Endothelial cell of umbilical vein (primary cell): Measurements from ENCODE around the gene SAA2. TPM values are rescaled to one million over a fixed set of nuclear protein-coding genes. Genes with fewer than 3 reads are reported as not detected.
"Not testable (repeated sequence)": the region's sequence is repeated elsewhere in the genome, so short reads cannot be mapped to it uniquely, and the experiment has no call there.

ENCODE experiments used
- BruUV-seq: library from RNA; stranded (reverse); fragments of 400-500 nt; replicated peaks from 2 replicates; lab custom pipeline; 2021; lab: Mats Ljungman, UMichigan
- CTCF ChIA-PET: fragments of 300-600, 350-600 bp; sonication (Branson Sonifier 250); formaldehyde crosslinking; loops from one replicate; lab custom pipeline; 2021; ENCODE audit warnings: antibody characterized with exemption, inconsistent platforms; lab: Charles Lee
- POLR2A ChIA-PET: fragments of 300-600, 350-600 bp; sonication (Branson Sonifier 250); formaldehyde crosslinking; loops from one replicate; lab custom pipeline; 2021; ENCODE audit warnings: antibody characterized with exemption, inconsistent platforms; lab: Charles Lee
- DNase-seq: peaks from one replicate; pipeline ENCODE4 v3.0.0-alpha.2; 2011; ENCODE audit warnings: low read depth, low spot score
- FAIRE-seq: peaks from 2 replicates; lab custom pipeline; 2011; peaks lifted over from hg19 to GRCh38; lab: Jason Lieb, UNC
- H2AFZ ChIP-seq: 2 replicates; pipeline ENCODE4 v1.6.0; 2012; ENCODE audit warnings: low read depth, low read length, control low read depth, inconsistent platforms
- H3K27ac ChIP-seq: 2 replicates; pipeline ENCODE4 v1.5.1; 2011; ENCODE audit warnings: low read depth, mild to moderate bottlenecking, control low read depth, low read length, moderate library complexity; ENCODE audit not compliant: insufficient read depth
- H3K27me3 ChIP-seq, 2 experiments: 2 replicates each; pipeline versions ENCODE4 v1.6.0 to v1.6.1; 2011; ENCODE audit warnings: low read length in 2 of 2, mixed read lengths in 1 of 2; ENCODE audit not compliant: control insufficient read depth in 2 of 2, insufficient read depth in 2 of 2
- H3K36me3 ChIP-seq, 2 experiments: 2 replicates in 1 of 2; 3 replicates in 1 of 2; pipeline ENCODE4 v1.5.1; 2011; ENCODE audit warnings: low read length in 2 of 2, mild to moderate bottlenecking in 1 of 2, moderate library complexity in 1 of 2; ENCODE audit not compliant: control insufficient read depth in 2 of 2, insufficient read depth in 2 of 2; ENCODE audit errors: extremely low read depth in 1 of 2
- H3K4me1 ChIP-seq: 3 replicates; pipeline ENCODE4 v1.5.1; 2011; ENCODE audit warnings: mild to moderate bottlenecking, low read length; ENCODE audit not compliant: control insufficient read depth, insufficient read depth; ENCODE audit errors: extremely low read depth
- H3K4me2 ChIP-seq: 2 replicates; pipeline ENCODE4 v1.6.1; 2011; ENCODE audit warnings: low read length, control low read depth, mixed read lengths; ENCODE audit not compliant: insufficient read depth
- H3K4me3 ChIP-seq, 3 experiments: fragments of 200-600 bp in 1 of 3; sonication (generic), shearing (Covaris generic) in 1 of 3; replicated peaks in 1 of 3; 2 replicates each; pipeline ENCODE4 v1.5.1; 2011 to 2016; ENCODE audit warnings: control low read depth in 3 of 3, low read length in 3 of 3, mild to moderate bottlenecking in 2 of 3, inconsistent platforms in 1 of 3, low read depth in 1 of 3, moderate library complexity in 1 of 3; ENCODE audit not compliant: insufficient read depth in 1 of 3
- H3K79me2 ChIP-seq: 2 replicates; pipeline ENCODE4 v1.6.0; 2012; ENCODE audit warnings: low read length, inconsistent platforms; ENCODE audit not compliant: control insufficient read depth, insufficient read depth
- H3K9ac ChIP-seq: replicated peaks from 2 replicates; pipeline ENCODE3; 2011; ENCODE audit warnings: low read length, control low read depth; ENCODE audit not compliant: insufficient read depth; ENCODE audit errors: extremely low read depth
- H3K9me1 ChIP-seq: replicated peaks from 3 replicates; pipeline ENCODE4 v1.6.0; 2011; ENCODE audit warnings: mild to moderate bottlenecking, low read length; ENCODE audit not compliant: control insufficient read depth, insufficient read depth; ENCODE audit errors: extremely low read depth
- H3K9me3 ChIP-seq: replicated peaks from 2 replicates; pipeline ENCODE4 v1.5.1; 2012; ENCODE audit warnings: low read length, inconsistent platforms; ENCODE audit not compliant: control insufficient read depth, insufficient read depth
- H4K20me1 ChIP-seq: replicated peaks from 2 replicates; pipeline ENCODE3; 2011; ENCODE audit warnings: mild to moderate bottlenecking, low read length; ENCODE audit not compliant: control insufficient read depth, insufficient read depth; ENCODE audit errors: extremely low read depth
- CTCF ChIP-seq, 2 donors: IDR thresholded peaks; 1 replicate in 1 of 2; 2 replicates in 1 of 2; pipeline ENCODE4 v1.5.1; 2011; ENCODE audit warnings: low read length in 2 of 2, mild to moderate bottlenecking in 2 of 2, moderate library complexity in 2 of 2, control low read depth in 1 of 2, inconsistent platforms in 1 of 2, low read depth in 1 of 2; ENCODE audit not compliant: insufficient read depth in 1 of 2; ENCODE audit errors: extremely low read depth in 1 of 2
- FOS ChIP-seq: IDR thresholded peaks from 2 replicates; pipeline ENCODE4 v1.6.1; 2011; ENCODE audit warnings: mild to moderate bottlenecking, low read length, moderate library complexity, borderline replicate concordance; ENCODE audit not compliant: insufficient read depth
- GATA2 ChIP-seq: IDR thresholded peaks from 2 replicates; pipeline ENCODE4 v1.7.0; 2011; ENCODE audit warnings: low read depth, mild to moderate bottlenecking, moderate library complexity, mixed read lengths, low read length; ENCODE audit not compliant: insufficient read length, insufficient read depth
- POLR2AphosphoS5 ChIP-seq: IDR thresholded peaks from 2 replicates; pipeline ENCODE4 v1.6.1; 2012; ENCODE audit warnings: low read depth, mild to moderate bottlenecking, control low read depth, low read length, moderate library complexity; ENCODE audit not compliant: insufficient read depth
- dilution Hi-C: fragments of 300-500 bp; cut with MboI; formaldehyde crosslinking; loops from one replicate; pipeline ENCODE4 v1.15.0; 2019; ENCODE audit warnings: low sequenced_read_pairs; ENCODE audit not compliant: extremely low pct_ligation_motif_present
- intact Hi-C: fragments of 100-400 bp; cut with micrococcal nuclease; formaldehyde crosslinking; loops from one replicate; pipeline ENCODE4 v1.10.0; 2022
- polyA plus RNA-seq, 4 experiments: library from polyadenylated mRNA; depleted of rRNA in 3 of 4; stranded (reverse) in 3 of 4; unstranded in 1 of 4; fragments of >200 nt; gene quantifications; 2 replicates each; pipeline versions ENCODE4 v1.2.1 to v1.2.3, GENCODE V29; 2011 to 2012; ENCODE audit warnings: missing spikeins in 1 of 4
- total RNA-seq: library from RNA; stranded (reverse); gene quantifications from 2 replicates; pipeline ENCODE4 v1.2.3, GENCODE V29; 2021

The SAA2 gene
- total and polyA plus RNA-seq, 2 donors (not counting 3 experiments of a cell fraction or from before 2014, with no cell fraction given): not detected

GRCh38 chr11:18264035-18264434 lies 15.6 kb upstream of the SAA2 start:
- dilution Hi-C loops (no loop called here), intact Hi-C loops (no loop called here)
- no TSS peak for BruUV-seq
- H4K20me1 ChIP-seq: no peaks in the 10 kb centered on the region
- no peak for TF ChIP-seq CTCF (IDR thresholded peaks at IDR 0.05; ENCODE audit: extremely low read depth in 1 of 2, insufficient read depth in 1 of 2, low read depth in 1 of 2, low read length in 2 of 2)
- no peak for TF ChIP-seq GATA2
- TF ChIP-seq POLR2AphosphoS5: no peak
- no peak for TF ChIP-seq FOS
- POLR2A ChIA-PET: no interaction called here
- no peak for DNase-seq
- H3K36me3 ChIP-seq: no peaks in the 10 kb centered on the region
- no peaks in the 10 kb centered on the region for H3K27me3 ChIP-seq
- no peaks in the 10 kb centered on the region for H3K9me3 ChIP-seq
- H3K4me2 ChIP-seq: no peak overlapping the region
- no peak overlapping the region for H3K9ac ChIP-seq
- no peak overlapping the region for H3K27ac ChIP-seq
- no peaks in the 10 kb centered on the region for H3K79me2 ChIP-seq
- CTCF ChIA-PET: no interaction called here
- H3K4me1 ChIP-seq: no peaks in the 10 kb centered on the region
- no peak for FAIRE-seq
- no peak overlapping the region for H2AFZ ChIP-seq
- no peaks in the 10 kb centered on the region for H3K9me1 ChIP-seq
- no peak overlapping the region for H3K4me3 ChIP-seq

- H3K4me2 ChIP-seq, H3K27ac ChIP-seq, CTCF ChIA-PET, H3K9me1 ChIP-seq, H3K27me3 ChIP-seq, H3K36me3 ChIP-seq, H4K20me1 ChIP-seq, FAIRE-seq, BruUV-seq, intact Hi-C loops, H3K4me1 ChIP-seq, H3K79me2 ChIP-seq, H3K9ac ChIP-seq, H3K4me3 ChIP-seq, dilution Hi-C loops, H3K9me3 ChIP-seq, POLR2A ChIA-PET, DNase-seq, H2AFZ ChIP-seq: not testable (repeated sequence)
Observed at GRCh38 chr11:18262681-18263350, 14.3 kb upstream of the SAA2 start.
